GM11168 (cell line): Measurements from ENCODE around the gene MED13L.
"Not testable (repeated sequence)": the region's sequence is repeated elsewhere in the genome, so short reads cannot be mapped to it uniquely, and the experiment has no call there.

Experiments
- in situ Hi-C: fragments of 300-500 bp; cut with MboI; formaldehyde crosslinking; loops from one replicate; pipeline ENCODE4 v1.12.0; 2022; ENCODE audit warnings: low sequenced_read_pairs; ENCODE audit not compliant: unreplicated experiment

Gene MED13L

GRCh38 chr12:116000252-116000651 lies 277.2 kb downstream of the MED13L start:
- in situ Hi-C loops = no loop called here

- in situ Hi-C loops = no loop called here
These were observed 277.9 kb downstream of the MED13L start for GRCh38 chr12:115999582-115999981.

GRCh38 chr12:115998794-115999478 lies 278.6 kb downstream of the MED13L start:
- in situ Hi-C loops = no loop called here

DNA sequence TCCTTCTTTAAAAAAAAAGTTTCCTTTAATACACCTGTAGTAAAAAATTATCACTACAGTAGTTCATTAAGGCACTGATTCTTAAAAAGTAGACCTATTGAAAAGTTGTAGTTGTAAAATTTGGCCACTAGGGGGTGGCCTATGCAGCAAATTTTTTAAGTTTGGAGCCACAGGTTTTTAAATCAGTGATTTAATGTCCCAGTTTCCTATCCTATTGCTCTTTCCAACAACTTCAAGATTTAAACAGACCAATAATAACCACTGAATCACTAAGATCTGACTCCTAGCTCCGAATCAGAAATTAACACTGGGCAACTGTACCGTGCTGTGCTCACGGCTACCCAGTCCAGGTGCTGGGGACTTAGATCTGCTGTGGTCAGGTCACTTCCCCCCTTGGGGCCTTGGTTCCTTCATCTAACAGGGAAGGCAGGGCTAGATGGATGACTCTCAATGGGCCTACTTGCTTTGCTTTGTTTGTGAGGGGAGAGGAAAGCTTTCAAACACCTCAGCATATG lies 279.3 kb downstream of the MED13L start:
- in situ Hi-C loops = no loop called here

DNA sequence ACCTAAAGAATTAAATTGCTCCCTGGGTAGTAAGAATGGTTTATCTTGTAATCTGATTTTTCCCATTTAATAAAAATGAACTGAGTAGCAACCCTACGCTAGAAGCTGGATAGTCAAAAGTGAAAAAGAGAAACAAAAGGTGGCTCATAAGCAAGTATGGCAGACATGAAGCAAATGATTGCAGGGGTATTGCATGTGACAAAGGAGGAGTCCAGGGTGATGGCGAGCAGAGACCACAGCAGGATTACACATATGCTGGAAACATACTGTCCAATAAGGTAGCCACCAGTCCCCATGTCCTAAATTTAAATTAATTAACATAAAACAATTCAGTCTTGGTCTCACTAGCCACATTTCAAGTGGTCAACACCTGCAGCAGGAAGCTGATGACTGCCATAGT lies 283.8 kb downstream of the MED13L start:
- in situ Hi-C loops = no loop called here

DNA sequence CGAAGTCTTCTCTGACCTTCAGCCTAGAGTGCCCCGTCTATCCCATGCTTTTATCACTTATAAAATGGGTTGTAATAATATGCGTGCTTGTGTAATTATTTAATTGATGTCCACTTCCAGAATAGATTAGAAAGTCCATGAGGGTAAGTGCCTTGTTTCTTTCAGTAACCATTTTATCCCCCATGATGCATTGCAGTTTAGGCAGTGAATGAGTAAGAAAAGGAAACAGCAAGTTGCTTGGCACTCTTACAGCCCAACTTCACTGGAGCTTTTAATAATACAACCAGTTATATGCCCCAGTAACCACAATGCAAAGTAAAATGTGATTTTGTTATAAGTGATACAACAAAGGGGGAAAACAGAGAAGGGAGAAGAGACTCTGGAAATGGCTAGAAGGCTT lies 287.3 kb downstream of the MED13L start:
- in situ Hi-C loops = no loop called here

GRCh38 chr12:115988625-115989563 lies 288.6 kb downstream of the MED13L start:
- in situ Hi-C loops = no loop called here

- in situ Hi-C loops = no loop called here
These were observed 289.3 kb downstream of the MED13L start for GRCh38 chr12:115988212-115988611.

GRCh38 chr12:115984616-115985015 lies 292.9 kb downstream of the MED13L start:
- in situ Hi-C loops = no loop called here

GRCh38 chr12:115983226-115983798 lies 294.2 kb downstream of the MED13L start:
- in situ Hi-C loops = no loop called here

- in situ Hi-C loops = no loop called here
These were observed 297.2 kb downstream of the MED13L start for GRCh38 chr12:115980339-115980738.

DNA sequence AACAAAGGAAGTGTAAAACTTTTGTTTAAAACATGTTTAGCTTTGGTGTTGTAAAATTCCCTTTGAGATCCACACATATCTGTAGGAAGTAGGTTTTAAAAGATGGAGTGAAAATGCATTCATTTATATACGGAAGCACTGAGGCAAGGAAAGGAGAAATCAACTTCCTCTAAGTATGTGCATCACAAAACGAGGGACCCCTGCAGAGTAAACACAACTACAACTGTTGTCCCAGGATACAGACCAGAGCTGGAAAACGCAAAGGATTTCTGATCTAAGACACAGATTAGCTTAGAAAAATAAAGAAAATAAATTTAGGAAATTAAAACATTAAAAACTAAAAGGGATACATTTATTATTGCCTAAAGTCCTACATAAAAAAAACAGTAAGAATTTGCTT lies 297.6 kb downstream of the MED13L start:
- in situ Hi-C loops = no loop called here

DNA sequence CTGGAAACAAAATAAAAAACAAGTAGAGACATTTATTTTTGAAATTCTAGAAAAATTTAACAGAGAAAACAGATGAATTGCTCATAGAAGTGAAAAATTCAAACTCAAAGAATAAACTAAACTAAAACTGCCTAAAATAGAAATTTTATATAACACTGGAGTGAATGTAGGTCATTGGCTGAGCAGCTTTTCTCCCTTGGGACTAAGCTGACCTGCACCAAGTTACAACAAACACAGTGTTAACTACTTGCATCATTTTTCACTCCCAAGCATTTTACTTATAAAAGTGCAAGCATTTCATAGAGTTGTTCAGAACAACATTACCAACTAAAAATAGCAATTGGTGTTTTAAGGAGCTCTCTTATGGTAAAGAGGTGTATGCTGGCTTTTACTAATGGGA lies 298.1 kb downstream of the MED13L start:
- in situ Hi-C loops = no loop called here

GRCh38 chr12:115976829-115977228 lies 300.7 kb downstream of the MED13L start:
- in situ Hi-C loops = not testable (repeated sequence)

DNA sequence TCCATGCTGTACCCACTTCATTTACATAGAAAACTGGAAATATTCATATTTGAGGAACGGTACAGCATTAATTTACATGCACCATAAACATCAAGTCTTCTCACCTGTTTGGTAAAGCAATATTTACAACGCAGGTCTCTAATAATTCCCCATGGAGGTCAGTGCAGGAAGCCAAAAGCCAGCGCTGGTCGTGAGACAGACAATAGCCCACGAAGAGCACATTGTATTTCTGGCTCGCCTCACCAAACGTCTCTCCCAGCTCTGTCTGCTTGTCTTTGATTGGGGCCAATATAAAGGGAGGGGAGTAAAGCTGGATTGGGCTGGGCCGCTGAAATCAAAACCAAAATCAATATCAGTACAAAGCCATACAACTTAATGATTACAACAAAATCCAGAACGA lies 302.1 kb downstream of the MED13L start:
- in situ Hi-C loops = no loop called here

DNA sequence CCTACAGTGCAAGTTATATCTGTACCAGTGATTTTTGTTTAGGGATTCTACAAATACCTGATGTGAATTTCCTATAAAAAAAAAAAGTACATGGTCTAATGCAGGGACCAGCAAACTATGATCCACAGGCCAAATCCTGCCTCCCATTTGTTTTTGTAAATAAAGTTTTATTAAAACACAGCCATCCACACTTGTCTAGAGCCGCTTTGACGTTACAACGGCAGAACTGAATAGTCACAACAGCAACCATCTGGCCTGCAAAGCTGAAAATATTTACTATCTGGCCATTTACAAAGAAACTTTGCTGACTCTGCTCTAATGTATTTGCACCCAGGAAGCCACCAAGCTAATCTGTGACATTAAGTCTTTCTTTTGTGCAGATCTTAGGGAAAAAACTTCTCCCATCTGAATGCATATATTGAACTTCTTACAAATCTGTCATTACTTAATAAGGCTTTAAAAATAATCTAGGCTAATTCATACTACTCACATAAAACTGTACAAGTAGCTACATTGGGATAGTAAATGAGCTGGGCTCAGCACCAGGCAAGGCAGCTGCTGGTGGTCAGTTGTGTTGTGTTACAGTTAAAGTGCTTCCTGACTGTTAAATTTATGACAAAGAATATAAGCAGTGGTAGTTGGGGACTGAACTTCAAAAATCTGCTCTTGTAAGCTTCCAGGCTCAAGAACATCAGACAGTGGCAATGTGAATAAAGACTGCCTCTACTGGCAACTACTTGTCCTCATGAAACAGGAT lies 303.3 kb downstream of the MED13L start:
- in situ Hi-C loops = no loop called here

DNA sequence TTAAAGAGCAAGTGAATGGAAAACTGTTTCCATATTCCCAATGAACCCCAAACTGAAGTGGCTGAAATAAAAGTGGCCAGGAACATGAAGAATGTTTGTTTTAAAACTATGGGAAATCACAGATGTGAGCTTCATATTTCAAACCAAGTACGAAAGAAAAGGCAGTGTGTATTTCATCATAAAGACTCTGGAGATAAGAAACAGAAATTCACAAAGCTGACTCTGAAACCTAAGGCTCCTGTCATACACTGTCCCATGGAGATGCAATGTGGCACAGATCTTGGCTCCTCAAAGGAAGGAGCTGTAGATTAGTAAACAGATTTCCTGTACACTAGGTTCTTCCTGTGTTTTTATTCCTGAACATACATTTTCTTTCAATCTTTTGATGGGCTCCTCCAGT lies 304.4 kb downstream of the MED13L start:
- in situ Hi-C loops = no loop called here

GRCh38 chr12:115972241-115972640 lies 305.3 kb downstream of the MED13L start:
- in situ Hi-C loops = no loop called here

GRCh38 chr12:115968211-115968610 lies 309.3 kb downstream of the MED13L start:
- in situ Hi-C loops = no loop called here

DNA sequence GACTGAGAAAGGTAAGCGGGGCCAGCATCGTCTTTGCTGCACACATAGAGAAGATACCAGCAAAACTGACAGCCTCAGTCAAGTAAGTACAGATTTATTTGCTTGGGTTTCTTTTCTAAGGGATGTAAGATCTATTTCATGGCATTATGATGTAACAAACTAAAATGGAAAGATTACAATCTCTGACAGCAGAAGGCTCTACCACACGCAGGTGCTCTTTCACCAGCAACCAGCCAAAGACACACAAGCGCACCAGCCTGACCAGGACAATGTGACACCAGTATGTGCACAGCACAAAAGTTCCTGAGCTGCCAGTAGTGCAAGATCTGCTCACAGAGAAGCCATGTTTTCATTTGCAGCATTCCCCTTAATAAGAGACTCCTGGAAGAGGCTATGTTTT lies 311.1 kb downstream of the MED13L start:
- in situ Hi-C loops = no loop called here
